NCI-H226 (cell line): ENCODE measurements around the gene NUTF2.

Experiments used
- DNase-seq: peaks from one replicate; pipeline ENCODE4 v3.0.0-alpha.2; 2015

The NUTF2 gene

DNA sequence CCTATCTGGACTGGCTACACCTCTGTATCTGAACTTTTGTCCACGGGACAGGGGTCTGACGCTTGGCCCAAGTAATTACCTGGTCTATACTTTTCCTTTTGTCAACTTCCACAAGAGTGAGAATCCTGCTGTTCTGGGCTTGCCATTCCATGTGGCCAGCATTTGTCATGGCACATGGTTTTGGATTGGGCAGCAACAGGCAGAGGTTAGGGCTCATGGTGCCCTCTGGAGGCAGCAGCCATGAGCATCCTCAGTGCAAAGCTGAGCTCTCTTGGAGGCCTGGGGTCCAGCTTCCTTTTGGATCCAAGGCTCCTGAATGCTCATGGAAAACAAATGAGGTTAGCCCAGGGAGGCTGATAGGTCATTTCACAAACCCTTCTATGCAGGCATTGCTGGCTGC is 18.6 kb downstream of the NUTF2 start:
- DNase-seq, result no peak

DNA sequence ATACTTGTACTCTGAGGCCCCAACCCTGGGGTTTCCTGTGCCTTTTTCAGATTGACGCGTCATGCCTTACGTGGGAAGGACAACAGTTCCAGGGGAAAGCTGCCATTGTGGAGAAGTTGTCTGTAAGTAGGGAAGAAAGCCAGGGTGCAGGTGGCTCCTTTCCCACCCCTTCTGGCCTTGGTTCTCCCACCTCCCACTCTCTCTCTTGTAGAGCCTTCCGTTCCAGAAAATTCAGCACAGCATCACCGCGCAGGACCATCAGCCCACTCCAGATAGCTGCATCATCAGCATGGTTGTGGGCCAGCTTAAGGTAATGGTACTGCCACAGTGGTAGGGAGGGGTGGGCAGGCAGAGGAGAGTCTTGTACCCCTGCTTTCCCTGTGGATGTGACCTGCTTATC is 21.6 kb downstream of the NUTF2 start:
- no peak for DNase-seq

DNA sequence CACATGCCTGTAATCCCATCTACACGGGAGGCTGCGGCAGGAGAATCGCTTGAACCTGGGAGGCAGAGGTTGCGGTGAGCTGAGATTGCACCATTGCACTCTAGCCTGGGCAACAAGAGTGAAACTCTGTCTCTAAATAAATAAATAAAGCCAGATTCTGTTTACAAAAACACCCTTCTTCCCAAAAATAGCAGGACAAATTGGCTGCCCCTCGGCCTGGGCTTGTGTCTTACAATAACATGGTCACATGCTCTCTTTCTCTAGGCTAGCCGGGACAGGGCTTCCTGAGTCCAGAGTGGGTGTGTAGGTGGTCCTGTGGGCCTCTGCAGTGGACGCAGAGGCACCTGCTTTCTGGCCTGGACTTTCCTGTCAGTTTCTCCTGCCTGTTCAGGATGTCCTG is 22.9 kb downstream of the NUTF2 start:
- DNase-seq, result no peak

DNA sequence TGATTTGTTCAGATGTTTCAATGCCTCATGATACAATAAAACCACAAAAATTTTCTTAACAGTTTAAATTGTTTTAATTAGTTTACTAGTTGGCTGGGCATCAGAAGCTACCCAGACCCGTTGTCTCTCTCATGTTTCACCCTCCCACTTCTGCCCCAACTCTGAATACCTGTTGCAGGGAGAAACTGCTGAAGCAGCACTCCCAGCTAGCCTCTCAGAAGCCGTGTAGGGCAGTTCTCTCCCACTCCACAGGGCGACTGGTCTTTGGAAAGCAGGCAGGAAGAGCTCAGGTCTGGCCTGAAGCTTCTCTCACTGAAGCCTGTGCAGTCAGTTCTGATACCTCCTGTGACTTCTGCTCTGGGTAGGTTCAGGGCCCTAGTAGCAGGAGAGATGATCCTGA is 24.5 kb downstream of the NUTF2 start:
- DNase-seq, result no peak

DNA sequence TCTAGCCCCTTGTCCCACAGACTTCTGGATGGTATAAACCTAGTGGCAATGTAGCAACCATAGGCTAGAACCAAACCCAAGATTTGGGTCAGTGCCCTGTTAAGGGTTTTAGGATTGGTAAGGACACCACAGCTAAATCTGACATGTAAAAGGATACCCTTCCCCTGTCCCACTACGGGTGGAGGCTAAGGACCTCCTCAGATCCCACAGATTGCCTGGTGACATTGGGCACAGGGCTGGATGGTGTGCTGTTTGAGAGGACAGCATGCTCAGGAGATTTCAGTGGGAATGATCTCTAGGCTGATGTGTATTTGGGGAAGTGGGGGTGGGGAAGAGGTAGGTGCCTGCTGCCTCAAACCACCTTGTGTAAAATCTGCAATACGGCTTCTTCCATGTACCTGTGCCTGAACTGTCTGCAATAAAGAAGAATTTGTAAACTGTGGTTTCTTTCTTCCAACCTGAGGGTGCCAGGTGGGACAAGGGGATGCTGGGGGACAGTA is 25.4 kb downstream of the NUTF2 start:
- DNase-seq, result no peak

DNA sequence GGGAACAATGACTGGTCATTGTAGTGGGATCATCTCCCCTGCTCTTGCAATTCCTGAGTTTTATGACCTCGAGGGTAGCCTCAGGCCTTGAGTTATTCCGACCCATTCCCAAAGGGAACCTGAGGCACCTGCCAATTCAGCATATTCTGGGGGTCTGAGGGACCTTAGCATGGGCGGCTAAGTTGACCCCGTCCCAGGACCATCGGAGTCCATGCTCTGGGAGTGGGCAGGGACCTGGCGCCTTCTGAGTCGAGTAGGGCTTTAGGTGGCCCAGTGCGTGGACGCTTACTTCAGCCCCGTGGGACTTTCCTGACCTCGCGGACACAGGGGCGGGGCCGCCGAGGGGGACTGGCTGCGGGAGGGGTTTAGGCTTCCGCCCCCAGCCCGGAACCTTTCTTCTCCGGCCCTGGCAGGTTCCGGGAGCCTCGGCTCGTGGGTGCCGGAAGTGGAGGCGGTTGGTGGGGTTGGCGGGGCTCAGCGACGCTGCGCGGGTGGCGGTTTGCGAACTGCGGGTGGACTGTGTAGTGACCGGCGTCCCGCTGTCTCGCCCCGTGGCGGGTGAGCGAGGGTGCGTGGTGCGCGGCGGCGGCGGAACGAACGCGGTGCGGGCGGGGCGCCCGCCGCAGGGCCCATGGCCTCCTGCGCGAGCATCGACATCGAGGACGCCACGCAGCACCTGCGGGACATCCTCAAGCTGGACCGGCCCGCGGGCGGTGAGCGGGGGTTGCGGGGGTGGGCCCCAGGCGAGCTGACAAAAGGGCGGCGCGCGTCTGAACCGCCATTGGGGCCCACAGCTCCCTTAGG is 26.1 kb downstream of the NUTF2 start, which contains the start of gene EDC4:
EDC4 (plus strand) TSS at position 422 of the 804 bp plus-strand sequence; CDS start at position 632, 210 bp downstream.
- DNase-seq, result peak; percentile 77

DNA sequence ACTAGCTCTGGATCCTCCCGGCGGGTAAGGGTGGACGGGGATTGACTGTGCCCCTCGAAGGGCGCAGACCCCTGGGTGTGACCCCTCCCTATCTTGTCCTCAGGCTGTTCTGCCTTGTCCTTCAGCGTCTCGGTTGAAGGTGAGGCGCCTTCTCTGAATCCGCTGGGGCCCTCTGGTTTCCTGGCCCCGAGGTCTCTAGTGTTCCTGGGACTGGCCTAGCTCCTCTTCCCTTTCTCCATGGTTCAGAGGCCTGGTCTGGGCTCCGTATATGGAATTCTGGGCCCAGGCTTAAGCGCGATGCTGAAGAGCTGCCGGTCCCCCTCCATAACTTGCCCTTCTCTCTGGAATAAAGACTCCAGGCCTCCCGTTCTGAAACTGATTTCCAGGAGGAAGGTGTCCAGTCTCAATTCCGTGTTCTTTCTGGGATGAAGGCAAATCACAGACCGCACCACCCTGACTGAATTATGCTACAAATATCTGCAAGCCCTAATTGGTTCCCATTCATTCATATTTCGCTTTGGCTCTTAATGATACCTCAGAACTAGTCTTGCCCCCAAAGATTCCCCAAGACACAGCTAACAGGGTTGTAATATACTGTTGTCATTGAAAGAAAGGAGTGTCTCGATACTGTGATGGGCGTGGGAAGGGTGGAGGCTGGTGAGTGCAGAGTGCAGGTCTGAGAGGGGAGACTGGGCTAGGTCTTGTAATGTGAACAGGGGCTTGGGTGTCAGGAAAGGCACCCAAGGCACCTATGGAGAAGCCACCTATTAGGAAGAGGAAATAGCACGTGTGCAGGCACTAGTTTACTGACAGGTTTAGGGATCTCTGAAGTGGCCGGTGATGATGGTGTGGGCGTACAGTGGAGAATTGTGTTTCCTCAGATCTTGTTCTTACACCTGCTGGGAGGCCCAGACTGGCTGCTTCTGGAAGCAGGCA is 27.0 kb downstream of the NUTF2 start:
- no peak for DNase-seq

DNA sequence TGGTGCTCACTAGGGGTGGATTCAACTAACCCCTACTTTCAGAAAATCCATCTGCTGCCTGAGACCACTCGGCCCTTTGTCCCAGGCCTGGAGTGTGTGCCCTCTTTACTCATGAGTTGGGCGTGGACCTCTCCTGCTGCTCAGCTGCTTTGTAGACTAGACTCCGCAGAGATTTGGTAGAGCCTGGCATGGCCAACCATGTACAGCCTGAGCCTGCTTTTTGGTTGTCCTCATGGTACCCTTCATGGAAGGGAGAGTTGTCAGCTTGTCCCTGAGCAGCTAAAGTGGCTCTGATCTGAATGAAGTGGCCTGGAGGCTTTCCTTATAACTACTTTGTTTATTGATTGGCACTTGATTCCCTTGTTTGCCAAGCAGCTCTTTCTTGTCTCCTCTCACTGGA is 27.6 kb downstream of the NUTF2 start:
- DNase-seq, result no peak

DNA sequence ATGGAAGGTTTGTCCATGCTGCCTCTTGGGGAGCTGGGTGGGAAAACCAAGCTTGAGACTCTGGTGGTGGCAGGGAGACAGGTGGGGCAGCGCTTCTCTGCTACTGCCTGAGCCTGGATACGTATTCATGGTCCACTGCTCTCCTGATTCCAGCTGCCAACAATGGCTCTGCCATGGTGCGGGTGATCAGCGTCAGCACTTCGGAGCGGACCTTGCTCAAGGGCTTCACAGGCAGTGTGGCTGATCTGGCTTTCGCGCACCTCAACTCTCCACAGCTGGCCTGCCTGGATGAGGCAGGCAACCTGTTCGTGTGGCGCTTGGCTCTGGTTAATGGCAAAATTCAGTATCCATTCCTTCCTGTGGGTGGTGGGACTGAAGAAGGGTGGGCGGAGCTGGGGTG is 30.3 kb downstream of the NUTF2 start:
- no peak for DNase-seq

DNA sequence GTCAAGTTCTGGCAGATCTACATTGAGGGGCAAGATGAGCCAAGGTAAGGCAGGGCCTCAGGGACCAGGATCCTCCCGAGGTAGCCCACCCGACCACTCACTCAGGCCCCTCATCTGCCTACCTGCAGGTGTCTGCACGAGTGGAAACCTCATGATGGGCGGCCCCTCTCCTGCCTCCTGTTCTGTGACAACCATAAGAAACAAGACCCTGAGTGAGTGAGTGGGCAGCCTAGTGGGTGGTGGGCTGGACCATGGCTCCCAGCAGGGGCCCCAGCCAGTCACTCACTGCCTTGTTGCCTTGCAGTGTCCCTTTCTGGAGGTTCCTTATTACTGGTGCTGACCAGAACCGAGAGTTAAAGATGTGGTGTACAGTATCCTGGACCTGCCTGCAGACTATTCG is 31.5 kb downstream of the NUTF2 start:
- DNase-seq, result no peak

DNA sequence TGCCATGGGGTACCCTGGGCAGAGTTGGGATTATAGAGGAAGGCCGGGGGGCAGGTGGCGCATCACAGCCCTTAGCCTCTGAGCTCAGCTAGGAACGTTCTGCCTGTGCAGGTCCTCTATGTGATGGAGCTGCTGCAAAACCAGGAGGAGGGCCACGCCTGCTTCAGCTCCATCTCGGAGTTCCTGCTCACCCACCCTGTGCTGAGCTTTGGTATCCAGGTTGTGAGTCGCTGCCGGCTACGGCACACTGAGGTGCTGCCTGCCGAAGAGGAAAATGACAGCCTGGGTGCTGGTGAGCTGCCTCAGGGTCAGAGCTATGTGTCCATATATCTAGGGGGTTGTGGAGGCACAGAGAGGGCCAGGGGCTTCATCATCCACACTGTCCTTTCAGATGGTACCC is 32.1 kb downstream of the NUTF2 start:
- DNase-seq, result no peak

DNA sequence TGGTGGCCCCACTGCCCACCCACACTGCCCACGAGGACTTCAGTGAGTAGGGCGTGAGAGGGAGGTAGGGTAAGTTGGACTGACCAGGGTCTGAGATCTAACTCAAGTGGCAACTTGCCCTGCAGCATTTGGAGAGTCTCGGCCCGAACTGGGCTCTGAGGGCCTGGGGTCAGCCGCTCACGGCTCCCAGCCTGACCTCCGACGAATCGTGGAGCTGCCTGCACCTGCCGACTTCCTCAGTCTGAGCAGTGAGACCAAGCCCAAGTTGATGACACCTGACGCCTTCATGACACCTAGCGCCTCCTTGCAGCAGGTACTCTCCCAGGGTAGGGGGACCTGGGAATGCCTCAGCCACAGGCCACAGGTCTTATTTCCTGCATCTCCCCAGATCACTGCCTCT is 32.7 kb downstream of the NUTF2 start:
- DNase-seq, result no peak

DNA sequence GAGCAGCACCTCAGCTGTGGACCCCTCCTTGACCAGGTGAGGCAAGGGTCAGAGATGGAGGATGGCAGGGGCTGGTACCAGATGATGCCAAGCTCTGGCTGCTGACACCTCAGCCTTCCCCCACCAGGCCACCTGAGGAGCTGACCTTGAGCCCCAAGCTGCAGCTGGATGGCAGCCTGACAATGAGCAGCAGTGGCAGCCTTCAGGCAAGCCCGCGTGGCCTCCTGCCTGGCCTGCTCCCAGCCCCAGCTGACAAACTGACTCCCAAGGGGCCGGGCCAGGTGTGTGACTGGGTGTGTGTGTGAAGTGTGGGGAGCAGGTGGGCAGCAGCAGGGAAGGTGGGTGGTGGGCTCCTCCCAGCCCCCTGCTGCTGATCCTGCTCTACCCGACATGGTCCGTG is 33.2 kb downstream of the NUTF2 start:
- no peak for DNase-seq

DNA sequence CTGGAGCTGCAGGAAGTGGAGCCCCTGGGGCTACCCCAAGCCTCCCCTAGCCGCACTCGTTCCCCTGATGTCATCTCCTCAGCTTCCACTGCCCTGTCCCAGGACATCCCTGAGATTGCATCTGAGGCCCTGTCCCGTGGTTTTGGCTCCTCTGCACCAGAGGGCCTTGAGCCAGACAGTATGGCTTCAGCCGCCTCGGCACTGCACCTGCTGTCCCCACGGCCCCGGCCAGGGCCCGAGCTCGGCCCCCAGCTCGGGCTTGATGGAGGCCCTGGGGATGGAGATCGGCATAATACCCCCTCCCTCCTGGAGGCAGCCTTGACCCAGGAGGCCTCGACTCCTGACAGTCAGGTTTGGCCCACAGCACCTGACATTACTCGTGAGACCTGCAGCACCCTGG is 33.9 kb downstream of the NUTF2 start:
- no peak for DNase-seq

DNA sequence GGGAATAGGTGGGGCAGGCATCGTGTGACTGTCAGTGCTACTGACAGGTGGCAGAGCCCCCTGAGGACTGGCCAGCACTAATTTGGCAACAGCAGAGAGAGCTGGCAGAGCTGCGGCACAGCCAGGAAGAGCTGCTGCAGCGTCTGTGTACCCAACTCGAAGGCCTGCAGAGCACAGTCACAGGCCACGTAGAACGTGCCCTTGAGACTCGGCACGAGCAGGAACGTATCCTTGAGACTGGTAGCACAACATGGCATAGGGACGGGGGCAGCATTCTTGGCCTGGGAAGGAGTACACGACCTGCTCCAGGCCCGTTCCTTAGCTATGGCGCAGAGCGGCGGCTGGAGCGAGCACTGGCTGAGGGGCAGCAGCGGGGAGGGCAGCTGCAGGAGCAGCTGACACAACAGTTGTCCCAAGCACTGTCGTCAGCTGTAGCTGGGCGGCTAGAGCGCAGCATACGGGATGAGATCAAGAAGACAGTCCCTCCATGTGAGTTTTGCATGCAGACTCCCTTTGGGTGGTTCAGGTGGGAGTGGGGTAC is 35.0 kb downstream of the NUTF2 start:
- no peak for DNase-seq

DNA sequence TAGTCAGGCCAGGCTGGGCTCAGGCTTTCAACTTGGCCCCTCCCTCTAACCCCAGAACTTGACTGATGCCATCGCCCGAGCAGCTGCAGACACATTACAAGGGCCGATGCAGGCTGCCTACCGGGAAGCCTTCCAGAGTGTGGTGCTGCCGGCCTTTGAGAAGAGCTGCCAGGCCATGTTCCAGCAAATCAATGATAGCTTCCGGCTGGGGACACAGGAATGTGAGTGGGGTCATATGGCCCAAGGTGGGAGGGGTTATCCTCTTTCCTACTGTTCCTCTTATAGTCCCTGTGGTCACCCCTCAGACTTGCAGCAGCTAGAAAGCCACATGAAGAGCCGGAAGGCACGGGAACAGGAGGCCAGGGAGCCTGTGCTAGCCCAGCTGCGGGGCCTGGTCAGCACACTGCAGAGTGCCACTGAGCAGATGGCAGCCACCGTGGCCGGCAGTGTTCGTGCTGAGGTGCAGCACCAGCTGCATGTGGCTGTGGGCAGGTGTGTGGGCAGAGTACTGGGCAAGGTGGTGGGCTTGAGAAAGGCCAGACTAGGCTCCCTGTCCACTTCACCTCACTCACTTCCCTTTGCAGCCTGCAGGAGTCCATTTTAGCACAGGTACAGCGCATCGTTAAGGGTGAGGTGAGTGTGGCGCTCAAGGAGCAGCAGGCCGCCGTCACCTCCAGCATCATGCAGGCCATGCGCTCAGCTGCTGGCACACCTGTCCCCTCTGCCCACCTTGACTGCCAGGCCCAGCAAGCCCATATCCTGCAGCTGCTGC is 35.8 kb downstream of the NUTF2 start:
- DNase-seq, result no peak

DNA sequence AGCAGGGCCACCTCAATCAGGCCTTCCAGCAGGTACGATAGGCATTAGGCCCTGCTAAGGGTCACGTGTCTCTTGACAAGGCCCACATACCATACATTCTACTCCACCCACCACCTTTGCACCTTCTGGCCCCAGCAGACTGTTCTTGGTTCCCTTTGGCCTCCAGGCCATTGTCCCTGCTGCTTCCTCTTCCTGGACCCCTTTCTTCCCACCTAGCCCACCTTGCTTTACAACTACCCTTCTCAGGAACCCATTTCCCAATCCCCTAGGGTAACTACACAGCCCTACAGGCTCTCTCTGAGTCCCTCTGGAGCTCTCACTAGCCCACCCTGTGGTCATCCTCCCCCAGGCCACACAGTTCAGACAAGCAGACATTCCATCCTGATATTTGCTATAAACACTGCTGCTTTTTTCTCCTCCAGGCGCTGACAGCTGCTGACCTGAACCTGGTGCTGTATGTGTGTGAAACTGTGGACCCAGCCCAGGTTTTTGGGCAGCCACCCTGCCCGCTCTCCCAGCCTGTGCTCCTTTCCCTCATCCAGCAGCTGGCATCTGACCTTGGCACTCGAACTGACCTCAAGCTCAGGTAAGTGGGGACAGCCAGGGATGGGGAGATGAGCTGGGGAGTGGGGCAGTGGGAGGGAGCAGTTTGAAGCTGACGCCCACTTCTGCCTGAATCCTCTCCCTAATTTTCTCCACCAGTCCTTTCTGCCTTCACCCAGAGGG is 36.6 kb downstream of the NUTF2 start:
- no peak for DNase-seq

DNA sequence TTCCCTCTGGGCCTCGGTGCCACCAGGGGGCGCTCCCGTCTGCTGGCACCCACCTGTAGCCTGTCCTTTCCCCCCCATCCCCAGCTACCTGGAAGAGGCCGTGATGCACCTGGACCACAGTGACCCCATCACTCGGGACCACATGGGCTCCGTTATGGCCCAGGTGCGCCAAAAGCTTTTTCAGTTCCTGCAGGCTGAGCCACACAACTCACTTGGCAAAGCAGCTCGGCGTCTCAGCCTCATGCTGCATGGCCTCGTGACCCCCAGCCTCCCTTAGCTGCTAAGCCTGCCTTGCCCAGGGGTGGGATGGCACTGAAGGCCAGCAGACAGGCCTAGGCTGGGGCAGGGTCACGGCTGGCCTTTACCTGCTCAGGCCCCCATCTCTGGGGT is 37.1 kb downstream of the NUTF2 start:
- DNase-seq, result no peak

DNA sequence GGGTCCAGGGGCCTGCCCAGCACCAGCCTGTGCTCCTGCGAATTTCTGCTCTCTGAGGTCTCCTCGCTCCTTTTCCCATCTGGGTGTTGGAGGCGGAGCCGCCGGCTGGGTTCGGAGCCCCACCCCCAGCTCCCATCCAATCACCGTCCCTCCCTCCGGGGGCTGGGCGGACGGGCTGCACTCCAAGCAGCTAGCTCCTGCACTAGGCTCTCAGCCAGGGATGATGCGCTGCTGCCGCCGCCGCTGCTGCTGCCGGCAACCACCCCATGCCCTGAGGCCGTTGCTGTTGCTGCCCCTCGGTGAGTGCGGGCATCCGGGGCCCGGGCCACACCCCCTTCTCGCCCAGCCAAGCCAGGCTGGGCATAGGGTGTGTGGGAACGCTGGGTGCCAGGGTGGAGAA is 38.0 kb downstream of the NUTF2 start, which contains the start of gene NRN1L:
NRN1L (plus strand) TSS at position 202 of the 400 bp plus-strand sequence; CDS start at position 221, 19 bp downstream.
- peak; percentile 94 for DNase-seq

DNA sequence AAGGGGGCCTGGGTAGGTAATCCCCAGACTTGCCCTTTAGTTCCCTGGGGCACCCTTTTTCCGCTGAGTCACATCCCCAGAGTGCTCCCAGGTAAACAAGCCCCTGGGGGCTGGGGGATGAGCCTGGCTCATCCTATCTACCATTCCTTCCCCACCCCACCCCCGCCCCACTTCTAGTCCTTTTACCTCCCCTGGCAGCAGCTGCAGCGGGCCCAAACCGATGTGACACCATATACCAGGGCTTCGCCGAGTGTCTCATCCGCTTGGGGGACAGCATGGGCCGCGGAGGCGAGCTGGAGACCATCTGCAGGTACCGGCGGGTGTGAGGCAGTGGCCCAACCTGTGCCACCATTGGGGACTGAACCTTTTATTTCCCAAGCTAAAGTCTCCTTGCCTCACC is 38.8 kb downstream of the NUTF2 start:
- DNase-seq, result no peak

DNA sequence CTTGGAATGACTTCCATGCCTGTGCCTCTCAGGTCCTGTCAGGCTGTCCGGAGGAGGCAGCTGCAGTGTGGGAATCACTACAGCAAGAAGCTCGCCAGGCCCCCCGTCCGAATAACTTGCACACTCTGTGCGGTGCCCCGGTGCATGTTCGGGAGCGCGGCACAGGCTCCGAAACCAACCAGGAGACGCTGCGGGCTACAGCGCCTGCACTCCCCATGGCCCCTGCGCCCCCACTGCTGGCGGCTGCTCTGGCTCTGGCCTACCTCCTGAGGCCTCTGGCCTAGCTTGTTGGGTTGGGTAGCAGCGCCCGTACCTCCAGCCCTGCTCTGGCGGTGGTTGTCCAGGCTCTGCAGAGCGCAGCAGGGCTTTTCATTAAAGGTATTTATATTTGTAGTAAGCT is 39.2 kb downstream of the NUTF2 start:
- no peak for DNase-seq

DNA sequence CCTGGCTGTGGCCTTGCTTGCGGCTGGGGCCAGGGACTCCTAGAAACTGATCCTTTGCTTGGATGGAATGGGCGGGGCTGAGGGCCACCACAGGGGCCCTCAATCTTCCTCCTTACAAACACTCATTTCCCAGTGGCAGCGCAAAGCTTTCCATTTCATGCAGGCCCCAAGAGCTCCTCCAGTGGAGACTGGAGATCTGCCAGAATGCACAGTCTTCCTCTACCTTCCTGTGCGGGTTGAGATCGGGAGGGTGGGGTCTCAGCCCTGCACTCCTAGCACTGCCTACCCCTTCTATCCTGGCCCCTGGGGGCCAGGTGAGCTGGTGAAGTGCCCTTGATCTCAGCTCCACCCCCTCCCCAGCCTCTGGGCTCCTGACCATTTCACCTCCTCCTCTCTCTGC is 39.7 kb downstream of the NUTF2 start:
- DNase-seq, result no peak
